ENCODE results near the gene AFF3. TPM values are rescaled to one million over a fixed set of nuclear protein-coding genes. Genes with fewer than 3 reads are reported as not detected.
"Not testable (repeated sequence)": the region's sequence is repeated elsewhere in the genome, so short reads cannot be mapped to it uniquely, and the experiment has no call there.

Gene AFF3
- total RNA-seq, 1 donor from 2014 or later = 7.3 TPM

DNA sequence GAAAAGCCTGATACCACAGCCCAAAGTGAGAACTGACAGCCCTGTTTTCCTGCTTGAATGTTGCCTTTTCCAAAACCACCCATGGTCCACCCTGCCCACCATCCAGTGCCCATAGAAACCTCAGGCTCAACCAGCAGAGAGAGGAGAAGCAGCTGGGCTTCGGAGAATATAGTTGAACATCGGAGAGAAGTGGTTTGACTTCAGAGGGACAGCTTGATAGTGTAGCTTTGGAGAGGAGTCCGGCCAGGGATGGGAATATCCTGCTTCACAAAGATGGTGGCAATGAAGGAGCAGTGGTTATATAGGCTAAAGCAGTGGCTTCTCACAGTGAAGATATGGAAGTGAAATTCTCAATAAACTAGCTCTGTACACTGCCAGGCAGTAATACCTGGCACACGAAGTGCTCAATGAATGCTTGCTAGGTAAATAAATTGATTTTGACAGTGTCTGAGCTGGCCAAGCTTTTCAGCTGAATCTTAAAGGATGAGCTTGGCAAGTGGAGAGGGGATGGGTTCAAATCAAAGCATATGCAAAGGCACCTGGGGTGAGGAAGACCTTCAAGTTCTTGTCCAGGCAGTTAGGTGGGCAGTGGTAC lies 21.2 kb downstream of the AFF3 start:
- Mint-ChIP-seq H3K9me3 (ENCODE audit: low read depth) (peaks cover 10% of the 10 kb centered on the region), H3K27ac (no peak overlapping the region), H3K27me3 (peaks cover 5% of the 10 kb centered on the region), H3K4me3 (ENCODE audit: low read depth) (no peak overlapping the region), H3K36me3 (ENCODE audit: insufficient read depth) (no peaks in the 10 kb centered on the region), H3K4me1 (ENCODE audit: low read depth) (peaks cover 12% of the 10 kb centered on the region)
- DNase-seq (ENCODE audit: low spot score, unreplicated experiment) = no peak
- TF ChIP-seq, protein P1, sequence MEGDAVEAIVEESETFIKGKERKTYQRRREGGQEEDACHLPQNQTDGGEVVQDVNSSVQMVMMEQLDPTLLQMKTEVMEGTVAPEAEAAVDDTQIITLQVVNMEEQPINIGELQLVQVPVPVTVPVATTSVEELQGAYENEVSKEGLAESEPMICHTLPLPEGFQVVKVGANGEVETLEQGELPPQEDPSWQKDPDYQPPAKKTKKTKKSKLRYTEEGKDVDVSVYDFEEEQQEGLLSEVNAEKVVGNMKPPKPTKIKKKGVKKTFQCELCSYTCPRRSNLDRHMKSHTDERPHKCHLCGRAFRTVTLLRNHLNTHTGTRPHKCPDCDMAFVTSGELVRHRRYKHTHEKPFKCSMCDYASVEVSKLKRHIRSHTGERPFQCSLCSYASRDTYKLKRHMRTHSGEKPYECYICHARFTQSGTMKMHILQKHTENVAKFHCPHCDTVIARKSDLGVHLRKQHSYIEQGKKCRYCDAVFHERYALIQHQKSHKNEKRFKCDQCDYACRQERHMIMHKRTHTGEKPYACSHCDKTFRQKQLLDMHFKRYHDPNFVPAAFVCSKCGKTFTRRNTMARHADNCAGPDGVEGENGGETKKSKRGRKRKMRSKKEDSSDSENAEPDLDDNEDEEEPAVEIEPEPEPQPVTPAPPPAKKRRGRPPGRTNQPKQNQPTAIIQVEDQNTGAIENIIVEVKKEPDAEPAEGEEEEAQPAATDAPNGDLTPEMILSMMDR (IDR thresholded peaks at IDR 0.05; ENCODE audit: unreplicated experiment) = no peak

DNA sequence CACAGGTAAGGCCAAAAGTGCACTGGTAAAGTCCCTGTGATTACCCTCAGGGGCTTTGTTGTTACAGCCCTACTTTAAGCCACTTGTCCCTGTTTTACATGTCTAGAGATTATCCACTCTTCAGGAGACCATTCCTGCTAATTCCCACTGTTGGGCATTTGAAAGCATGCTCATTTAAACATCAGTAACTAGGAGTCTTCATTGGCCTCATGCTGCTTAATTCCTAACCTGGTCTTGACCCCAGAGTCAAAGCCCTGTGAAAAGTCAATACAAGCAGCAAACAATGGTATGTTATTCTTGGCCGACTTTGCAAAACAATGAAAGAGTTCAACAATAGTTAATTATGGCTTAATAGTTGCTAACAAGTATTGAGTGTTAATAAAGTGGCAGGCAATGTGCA lies 23.2 kb downstream of the AFF3 start:
- Mint-ChIP-seq H3K4me1 (ENCODE audit: low read depth) (peaks cover 4% of the 10 kb centered on the region), H3K9me3 (ENCODE audit: low read depth) (peaks cover 10% of the 10 kb centered on the region), H3K36me3 (ENCODE audit: insufficient read depth) (no peaks in the 10 kb centered on the region), H3K4me3 (ENCODE audit: low read depth) (no peak overlapping the region), H3K27ac (no peak overlapping the region), H3K27me3 (peaks cover 9% of the 10 kb centered on the region)
- DNase-seq (ENCODE audit: low spot score, unreplicated experiment) = no peak
- TF ChIP-seq, protein P1 (IDR thresholded peaks at IDR 0.05; ENCODE audit: unreplicated experiment) = no peak

DNA sequence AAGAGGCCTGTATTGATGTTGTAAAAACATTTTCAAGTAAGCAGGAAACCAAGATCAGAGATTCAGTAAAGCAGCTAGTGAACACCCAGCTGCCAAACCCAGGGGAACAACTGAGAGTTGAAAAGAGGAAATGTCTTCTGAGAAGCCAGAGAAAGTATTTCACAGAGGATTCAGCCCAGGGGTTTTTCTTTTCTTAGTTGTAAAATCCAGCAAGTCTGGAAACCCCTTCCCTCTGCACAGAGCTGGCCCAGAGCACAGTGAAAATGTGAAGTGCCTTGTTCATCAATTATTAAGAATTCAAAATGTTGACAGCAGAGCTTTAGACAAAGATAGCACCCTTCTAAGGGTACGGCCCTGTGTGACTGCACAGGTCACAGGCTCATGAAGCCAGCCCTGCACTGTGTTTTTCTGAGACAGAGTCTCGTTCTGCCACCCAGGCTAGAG lies 28.4 kb downstream of the AFF3 start:
- TF ChIP-seq, protein P1 (IDR thresholded peaks at IDR 0.05; ENCODE audit: unreplicated experiment) = no peak
- no peak overlapping the region for H3K27ac Mint-ChIP-seq
- H3K9me3 Mint-ChIP-seq (ENCODE audit: low read depth) = peaks cover 10% of the 10 kb centered on the region
- H3K27me3 Mint-ChIP-seq = peaks cover 32% of the 10 kb centered on the region
- no peak overlapping the region for H3K4me3 Mint-ChIP-seq (ENCODE audit: low read depth)
- no peaks in the 10 kb centered on the region for H3K36me3 Mint-ChIP-seq (ENCODE audit: insufficient read depth)
- H3K4me1 Mint-ChIP-seq (ENCODE audit: low read depth) = peaks cover under 1% of the 10 kb centered on the region
- no peak for DNase-seq (ENCODE audit: low spot score, unreplicated experiment)

DNA sequence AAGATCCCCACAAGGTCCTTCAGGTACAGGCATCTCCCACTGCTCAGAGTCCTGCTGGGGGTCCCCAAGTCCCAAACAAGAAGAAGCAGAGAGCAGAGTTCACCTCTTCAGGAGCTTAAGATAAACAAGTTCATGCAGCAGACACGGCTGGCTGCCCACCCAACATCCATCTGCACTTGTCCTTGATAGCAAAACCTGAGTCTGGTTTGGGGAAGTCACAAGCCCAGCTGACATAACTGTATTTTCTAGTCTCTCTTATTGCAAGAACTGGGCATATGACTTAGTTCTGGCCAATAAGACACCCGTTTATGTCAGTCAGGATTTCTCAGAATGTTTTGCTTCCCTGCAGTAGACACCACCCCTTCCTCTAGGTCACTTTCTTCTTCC lies 31.8 kb downstream of the AFF3 start:
- Mint-ChIP-seq H3K9me3 (ENCODE audit: low read depth) (no peaks in the 10 kb centered on the region), H3K27ac (no peak overlapping the region), H3K27me3 (peaks cover 44% of the 10 kb centered on the region), H3K4me3 (ENCODE audit: low read depth) (no peak overlapping the region), H3K36me3 (ENCODE audit: insufficient read depth) (no peaks in the 10 kb centered on the region), H3K4me1 (ENCODE audit: low read depth) (peaks cover 14% of the 10 kb centered on the region)
- TF ChIP-seq, protein P1 (IDR thresholded peaks at IDR 0.05; ENCODE audit: unreplicated experiment) = no peak
- DNase-seq (ENCODE audit: low spot score, unreplicated experiment) = no peak

DNA sequence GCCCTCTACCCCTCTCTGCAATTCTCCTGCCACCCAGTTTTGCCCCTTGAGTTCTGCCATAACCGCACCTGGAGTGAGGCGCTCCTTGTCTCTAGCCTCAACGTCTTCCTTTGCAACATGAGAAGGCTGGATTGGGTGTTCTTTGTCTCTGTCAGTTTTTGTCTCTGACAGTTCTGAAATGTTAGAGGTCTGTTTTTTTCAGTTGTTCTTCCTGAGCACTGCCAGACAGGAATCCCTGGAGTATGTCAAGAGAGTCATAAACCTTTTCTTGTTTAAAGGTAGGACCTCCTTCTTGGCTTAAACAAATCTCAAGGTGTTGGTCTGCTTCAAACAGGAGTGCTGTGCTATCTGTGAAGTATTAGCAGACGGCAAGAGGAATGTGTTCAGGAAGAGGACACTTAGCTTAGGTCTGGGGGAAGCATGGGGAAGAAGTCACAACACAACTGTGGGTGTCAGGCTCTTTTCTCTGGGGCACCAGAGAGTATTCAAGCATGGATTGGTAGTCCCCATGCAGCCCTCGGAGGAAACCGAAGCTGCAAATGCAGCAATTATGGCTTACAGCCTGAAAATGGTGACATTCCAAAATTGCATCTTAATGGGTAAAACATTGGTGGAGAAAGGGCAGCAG lies 32.3 kb downstream of the AFF3 start:
- H3K36me3 Mint-ChIP-seq (ENCODE audit: insufficient read depth) = no peaks in the 10 kb centered on the region
- H3K27me3 Mint-ChIP-seq = peaks cover 47% of the 10 kb centered on the region
- TF ChIP-seq, protein P1 (IDR thresholded peaks at IDR 0.05; ENCODE audit: unreplicated experiment) = no peak
- DNase-seq (ENCODE audit: low spot score, unreplicated experiment) = no peak
- H3K4me3 Mint-ChIP-seq (ENCODE audit: low read depth) = no peak overlapping the region
- H3K4me1 Mint-ChIP-seq (ENCODE audit: low read depth) = peaks cover 17% of the 10 kb centered on the region
- no peaks in the 10 kb centered on the region for H3K9me3 Mint-ChIP-seq (ENCODE audit: low read depth)
- no peak overlapping the region for H3K27ac Mint-ChIP-seq

DNA sequence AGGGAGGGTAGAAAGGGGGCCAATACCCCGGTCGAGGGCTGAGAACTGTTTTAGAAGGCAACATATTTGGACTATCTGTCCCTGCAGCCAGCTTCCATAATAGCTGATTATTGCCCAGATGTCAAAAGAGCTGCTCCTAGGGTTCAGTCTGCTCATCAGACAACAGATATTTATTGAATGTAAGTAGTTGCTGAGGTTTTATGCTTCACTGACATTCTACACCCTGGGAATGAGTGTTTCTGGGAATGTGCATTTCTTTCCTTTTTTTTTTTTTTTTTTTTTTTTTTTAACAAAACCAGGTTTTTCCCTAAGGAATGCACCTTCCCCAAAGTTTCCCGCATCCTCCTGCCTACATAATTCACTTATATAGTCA lies 33.8 kb downstream of the AFF3 start:
- not testable (repeated sequence) for H3K36me3 Mint-ChIP-seq (ENCODE audit: insufficient read depth); H3K27ac Mint-ChIP-seq; DNase-seq (ENCODE audit: low spot score, unreplicated experiment); H3K9me3 Mint-ChIP-seq (ENCODE audit: low read depth); H3K4me3 Mint-ChIP-seq (ENCODE audit: low read depth)
- peaks cover 42% of the 10 kb centered on the region for H3K27me3 Mint-ChIP-seq
- H3K4me1 Mint-ChIP-seq (ENCODE audit: low read depth) = peaks cover 17% of the 10 kb centered on the region

Data from progenitor cell of endocrine pancreas (in vitro differentiated cells).